HEK293T (cell line): ENCODE data around the gene ADGRL2.

Experiments
- ARNT ChIP-seq: fragments of 450-650 bp; IDR thresholded peaks from 2 replicates; pipeline ENCODE4 v1.6.1; 2017; ENCODE audit warnings: mild to moderate bottlenecking
- BHLHE40 ChIP-seq: fragments of 450-650 bp; IDR thresholded peaks from 2 replicates; pipeline ENCODE4 v1.6.1; 2016; ENCODE audit warnings: mild to moderate bottlenecking, moderate library complexity, borderline replicate concordance
- ELF4 ChIP-seq: fragments of 450-650 bp; IDR thresholded peaks from 2 replicates; pipeline ENCODE4 v1.6.1; 2017; ENCODE audit warnings: antibody characterized with exemption
- FOXA1 ChIP-seq: fragments of 450-650 bp; IDR thresholded peaks from 2 replicates; pipeline ENCODE4 v1.6.1; 2016; ENCODE audit warnings: mild to moderate bottlenecking
- FOXK2 ChIP-seq: fragments of 450-650 bp; IDR thresholded peaks from 2 replicates; pipeline ENCODE4 v1.6.1; 2016; ENCODE audit warnings: mild to moderate bottlenecking
- FOXM1 ChIP-seq: fragments of 450-650 bp; IDR thresholded peaks from 2 replicates; pipeline ENCODE4 v1.6.1; 2017; ENCODE audit warnings: mild to moderate bottlenecking, borderline replicate concordance
- HDGF ChIP-seq: fragments of 450-650 bp; IDR thresholded peaks from 2 replicates; pipeline ENCODE4 v1.6.1; 2017; ENCODE audit warnings: antibody characterized with exemption, borderline replicate concordance
- L3MBTL2 ChIP-seq: fragments of 450-650 bp; conservative IDR thresholded peaks from 2 replicates; pipeline ENCODE4 v1.6.1; 2016; ENCODE audit warnings: mild to moderate bottlenecking
- NFRKB ChIP-seq: fragments of 450-650 bp; IDR thresholded peaks from 2 replicates; pipeline ENCODE4 v1.6.1; 2016; ENCODE audit warnings: mild to moderate bottlenecking, moderate library complexity
- PKNOX1 ChIP-seq: fragments of 450-650 bp; IDR thresholded peaks from 2 replicates; pipeline ENCODE4 v1.6.1; 2016
- SP1 ChIP-seq: fragments of 450-650 bp; IDR thresholded peaks from 2 replicates; pipeline ENCODE4 v1.6.1; 2017
- SUZ12 ChIP-seq: fragments of 450-650 bp; IDR thresholded peaks from 2 replicates; pipeline ENCODE4 v1.6.1; 2016; ENCODE audit warnings: mild to moderate bottlenecking

- TF ChIP-seq PKNOX1 = no peak
- TF ChIP-seq HDGF = no peak
- no peak for TF ChIP-seq FOXM1
- no peak for TF ChIP-seq L3MBTL2
- no peak for TF ChIP-seq FOXA1
- no peak for TF ChIP-seq NFRKB
- no peak for TF ChIP-seq BHLHE40
- no peak for TF ChIP-seq FOXK2
- TF ChIP-seq SP1 = no peak
- no peak for TF ChIP-seq ELF4
- TF ChIP-seq ARNT = no peak
- TF ChIP-seq SUZ12 = no peak
These were observed 136.1 kb downstream of the ADGRL2 start for GRCh38 chr1:81936853-81937252.
